Right lobe of liver (tissue), 6 donors: Measurements from ENCODE around the gene PDSS2. TPM values are rescaled to one million over a fixed set of nuclear protein-coding genes. Genes with fewer than 3 reads are reported as not detected.
"Not testable (repeated sequence)": the region's sequence is repeated elsewhere in the genome, so short reads cannot be mapped to it uniquely, and the experiment has no call there.

Source experiments
- ATAC-seq, 4 donors: fragments of 200-7000 bp; cut with Tn5 transposase; one replicate each; pipeline ENCODE4 v1.9.1; 2020; ENCODE audit warnings: mild to moderate bottlenecking in 4 of 4, moderate library complexity in 4 of 4
- DNase-seq, 3 donors: peaks; one replicate each; pipeline ENCODE4 v3.0.0-alpha.2; 2020
- H3K27ac ChIP-seq, 3 donors: fragments of 200-600 bp; one replicate each; pipeline ENCODE4 v1.8.0; 2022
- H3K27me3 ChIP-seq, 2 donors: fragments of 200-600 bp; one replicate each; pipeline ENCODE4 v1.8.0; 2022
- H3K36me3 ChIP-seq, 4 donors: fragments of 200-600 bp; sonication (generic) in 1 of 4; one replicate each; pipeline versions ENCODE4 v1.5.1 to v1.8.0; 2017 to 2022; ENCODE audit warnings: control low read depth in 1 of 4
- H3K4me1 ChIP-seq, 4 donors: fragments of 200-600 bp; sonication (generic) in 1 of 4; one replicate each; pipeline versions ENCODE4 v1.5.1 to v1.8.0; 2017 to 2022; ENCODE audit warnings: control low read depth in 1 of 4
- H3K4me3 ChIP-seq, 3 donors: fragments of 200-600 bp; one replicate each; pipeline ENCODE4 v1.8.0; 2022
- H3K9me3 ChIP-seq, 4 donors: fragments of 200-600 bp; sonication (generic) in 1 of 4; one replicate each; pipeline versions ENCODE4 v1.5.1 to v1.8.0; 2017 to 2022; ENCODE audit warnings: control low read depth in 1 of 4
- CTCF ChIP-seq, 4 donors: fragments of 200-600 bp in 3 of 4; fragments of 450-650 bp in 1 of 4; IDR thresholded peaks; one replicate each; pipeline versions ENCODE4 v1.5.1 to v1.8.0; 2016 to 2022; ENCODE audit warnings: antibody characterized with exemption in 4 of 4, mild to moderate bottlenecking in 2 of 4
- POLR2A ChIP-seq: fragments of 450-650 bp; IDR thresholded peaks from one replicate; pipeline ENCODE4 v1.6.1; 2017; ENCODE audit warnings: antibody characterized with exemption, mild to moderate bottlenecking
- WGBS: methylation state at CpG from one replicate; pipeline ENCODE4 v1.1.6; 2018; ENCODE audit warnings: low coverage, low lambda C conversion rate; ENCODE audit not compliant: insufficient coverage; ENCODE audit errors: missing lambda C conversion rate; 5-methylcytosine and 5-hydroxymethylcytosine counted together
- intact Hi-C, 2 donors: fragments of 100-400 bp; cut with DNase I; formaldehyde crosslinking; loops; one replicate each; pipeline versions ENCODE4 v1.11.2 to v1.14.1; 2022
- total RNA-seq, 6 experiments: library from RNA; depleted of rRNA in 2 of 6; stranded (reverse); fragments of >200 nt in 2 of 6; fragmentation: NEBNext Ultra II Directional in 3 of 6; extraction: Animal tissue kit (Norgen Biotek cat#: 25700) in 3 of 6; gene quantifications; one replicate each; pipeline versions ENCODE4 v1.1.0 to v1.2.4, GENCODE V29; 2016 to 2023
- donor health status: DM: no; HTN: yes; CAD: no.
- donor health status: DM: no; HTN: no; CAD: no.
- donor health status: DM: no; HTN: no; CAD: no.
- donor health status: DM: no; HTN: yes; CAD: no.
- donor health status: DM: no; HTN: yes; CAD: no.

Gene PDSS2
- total RNA-seq, 6 experiments from 2014 or later = 17.0 to 25.1 (median 19.0) TPM

- H3K4me1 ChIP-seq = no peaks in the 10 kb centered on the region
- WGBS = no CpG with 5 or more reads among the region's 1 CpG
- TF ChIP-seq POLR2A (no peak), CTCF (IDR thresholded peaks at IDR 0.05) (no peak)
- H3K36me3 ChIP-seq = no peaks in the 10 kb centered on the region
- DNase-seq = no peak
- no peak overlapping the region for H3K27ac ChIP-seq
- H3K4me3 ChIP-seq = no peak overlapping the region
- no peak for ATAC-seq
- intact Hi-C loops = no loop called here
- no peaks in the 10 kb centered on the region for H3K27me3 ChIP-seq
- no peaks in the 10 kb centered on the region for H3K9me3 ChIP-seq
Observed at GRCh38 chr6:107439406-107439805, 20.0 kb downstream of the PDSS2 start.

DNA sequence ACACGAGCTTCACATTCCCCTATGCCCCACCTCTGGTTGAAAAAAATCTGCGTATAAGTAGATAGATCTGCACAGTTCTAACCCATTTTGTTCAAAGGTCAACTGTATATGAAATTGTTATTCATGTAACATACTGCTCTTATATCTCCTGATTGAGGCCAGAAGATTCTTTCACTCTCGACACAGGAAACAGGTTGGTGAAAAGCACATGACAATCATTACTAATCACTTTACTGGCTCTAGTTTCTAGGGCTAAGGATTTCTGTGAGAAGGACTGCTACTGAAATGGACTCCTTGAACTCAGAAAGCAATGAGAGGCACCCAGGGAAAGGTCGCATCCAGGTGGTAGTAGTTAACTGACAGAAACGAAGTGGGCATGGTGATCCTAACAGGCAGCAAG, 21.7 kb downstream of the PDSS2 start:
- no peak for TF ChIP-seq CTCF (IDR thresholded peaks at IDR 0.05)
- TF ChIP-seq POLR2A = no peak
- H3K27ac ChIP-seq = no peak overlapping the region
- 97% methylated on average over 5 of the region's 5 CpGs for WGBS
- intact Hi-C loops = no loop called here
- no peaks in the 10 kb centered on the region for H3K27me3 ChIP-seq
- no peak overlapping the region for H3K4me3 ChIP-seq
- DNase-seq (no peak), ATAC-seq (no peak)
- no peaks in the 10 kb centered on the region for H3K4me1 ChIP-seq
- H3K9me3 ChIP-seq = no peaks in the 10 kb centered on the region
- H3K36me3 ChIP-seq = no peaks in the 10 kb centered on the region

GRCh38 chr6:107436881-107437280, 22.5 kb downstream of the PDSS2 start:
- H3K4me3 ChIP-seq = no peak overlapping the region
- H3K9me3 ChIP-seq = no peaks in the 10 kb centered on the region
- no peak overlapping the region for H3K27ac ChIP-seq
- no peaks in the 10 kb centered on the region for H3K36me3 ChIP-seq
- WGBS = 100% methylated on average over 3 of the region's 4 CpGs
- H3K4me1 ChIP-seq = no peaks in the 10 kb centered on the region
- ATAC-seq (no peak), DNase-seq (no peak)
- intact Hi-C loops = no loop called here
- TF ChIP-seq CTCF (IDR thresholded peaks at IDR 0.05) (no peak), POLR2A (no peak)
- H3K27me3 ChIP-seq = no peaks in the 10 kb centered on the region

GRCh38 chr6:107435798-107436197, 23.6 kb downstream of the PDSS2 start:
- Histone ChIP-seq H3K9me3 (no peaks in the 10 kb centered on the region), H3K27ac (no peak overlapping the region), H3K27me3 (no peaks in the 10 kb centered on the region), H3K36me3 (no peaks in the 10 kb centered on the region), H3K4me3 (no peak overlapping the region), H3K4me1 (no peaks in the 10 kb centered on the region)
- no peak for DNase-seq
- intact Hi-C loops = no loop called here
- WGBS = 74% methylated on average over 3 of the region's 3 CpGs
- no peak for TF ChIP-seq POLR2A
- no peak for TF ChIP-seq CTCF (IDR thresholded peaks at IDR 0.05)
- no peak for ATAC-seq

- Histone ChIP-seq H3K27ac (no peak overlapping the region), H3K36me3 (no peaks in the 10 kb centered on the region), H3K4me3 (no peak overlapping the region), H3K4me1 (no peaks in the 10 kb centered on the region), H3K9me3 (no peaks in the 10 kb centered on the region), H3K27me3 (no peaks in the 10 kb centered on the region)
- TF ChIP-seq CTCF (IDR thresholded peaks at IDR 0.05) = no peak
- no peak for TF ChIP-seq POLR2A
- no peak for DNase-seq
- 80% methylated on average over 3 of the region's 3 CpGs for WGBS
- intact Hi-C loops = no loop called here
- ATAC-seq = no peak
Observed at GRCh38 chr6:107434812-107435211, 24.6 kb downstream of the PDSS2 start.

DNA sequence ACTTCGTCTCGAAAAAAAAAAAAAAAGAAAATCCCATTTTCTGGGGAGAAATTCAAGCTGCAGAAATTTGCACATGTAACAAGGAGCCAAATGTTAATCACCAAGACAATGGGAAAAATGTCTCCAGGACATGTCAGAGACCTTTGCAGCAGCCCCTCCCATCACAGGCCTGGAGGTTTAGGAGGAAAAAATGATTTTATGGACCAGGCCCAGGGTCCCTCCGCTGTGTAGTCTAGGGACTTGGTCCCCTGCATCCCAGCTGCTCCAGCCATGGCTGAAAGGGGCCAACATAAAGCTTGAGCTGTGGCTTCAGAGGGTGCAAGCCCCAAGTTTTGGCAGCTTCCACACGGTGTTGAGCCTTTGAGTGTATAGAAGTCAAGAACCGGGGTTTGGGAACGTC, 33.4 kb downstream of the PDSS2 start:
- ATAC-seq, H3K36me3 ChIP-seq, H3K27me3 ChIP-seq, H3K9me3 ChIP-seq, H3K27ac ChIP-seq, DNase-seq, intact Hi-C loops, H3K4me3 ChIP-seq, H3K4me1 ChIP-seq: not testable (repeated sequence)
- 90% methylated on average over 3 of the region's 6 CpGs for WGBS
